K562 (cell line): ENCODE data around the gene CASP9.

ENCODE experiments used
- CBX5 ChIP-seq: IDR thresholded peaks from 2 replicates; pipeline ENCODE4 v1.6.1; 2014; ENCODE audit warnings: low read depth, borderline replicate concordance
- CC2D1A ChIP-seq: fragments of 450-650 bp; IDR thresholded peaks from 2 replicates; pipeline ENCODE4 v1.6.1; 2017; ENCODE audit warnings: mild to moderate bottlenecking
- CTCF ChIP-seq, 3 experiments: IDR thresholded peaks in 2 of 3; conservative IDR thresholded peaks in 1 of 3; 2 replicates each; pipeline ENCODE4 v1.5.1; 2011 to 2012; ENCODE audit warnings: low read length in 3 of 3, mild to moderate bottlenecking in 3 of 3, control low read depth in 2 of 3, improper control_type of control experiment in 1 of 3, inconsistent platforms in 1 of 3, low read depth in 1 of 3, mixed read lengths in 1 of 3, moderate library complexity in 1 of 3; ENCODE audit not compliant: insufficient read depth in 2 of 3
- ERF ChIP-seq: fragments of 450-650 bp; formaldehyde crosslinking; IDR thresholded peaks from 2 replicates; pipeline ENCODE4 v1.4.0; 2020; ENCODE audit warnings: mild to moderate bottlenecking, mixed read lengths
- HNRNPLL ChIP-seq: fragments of 200-400 bp; formaldehyde crosslinking; IDR thresholded peaks from 2 replicates; pipeline ENCODE4 v1.6.1; 2017; ENCODE audit warnings: low read length, low read depth, mild to moderate bottlenecking; ENCODE audit not compliant: poor library complexity, severe bottlenecking
- NFATC3 ChIP-seq: fragments of 450-650 bp; IDR thresholded peaks from 2 replicates; pipeline ENCODE4 v1.6.1; 2017; ENCODE audit warnings: mild to moderate bottlenecking
- PREB ChIP-seq: sonication (generic); formaldehyde crosslinking; IDR thresholded peaks from 2 replicates; pipeline ENCODE4 v1.8.1; 2023; ENCODE audit warnings: mild to moderate bottlenecking, missing genetic modification reagents
- RCOR1 ChIP-seq, 2 experiments: IDR thresholded peaks; 2 replicates each; pipeline ENCODE4 v1.6.1; 2012; ENCODE audit warnings: low read depth in 2 of 2, low read length in 2 of 2, borderline replicate concordance in 1 of 2, improper control_type of control experiment in 1 of 2
- SIN3A ChIP-seq, 2 experiments: fragments of 150-350 bp in 1 of 2; IDR thresholded peaks; 2 replicates each; pipeline ENCODE4 v1.6.1; 2011 to 2016; ENCODE audit warnings: borderline replicate concordance in 2 of 2, low read depth in 2 of 2, low read length in 2 of 2, mild to moderate bottlenecking in 2 of 2, moderate library complexity in 2 of 2; ENCODE audit not compliant: control insufficient read depth in 1 of 2

DNA sequence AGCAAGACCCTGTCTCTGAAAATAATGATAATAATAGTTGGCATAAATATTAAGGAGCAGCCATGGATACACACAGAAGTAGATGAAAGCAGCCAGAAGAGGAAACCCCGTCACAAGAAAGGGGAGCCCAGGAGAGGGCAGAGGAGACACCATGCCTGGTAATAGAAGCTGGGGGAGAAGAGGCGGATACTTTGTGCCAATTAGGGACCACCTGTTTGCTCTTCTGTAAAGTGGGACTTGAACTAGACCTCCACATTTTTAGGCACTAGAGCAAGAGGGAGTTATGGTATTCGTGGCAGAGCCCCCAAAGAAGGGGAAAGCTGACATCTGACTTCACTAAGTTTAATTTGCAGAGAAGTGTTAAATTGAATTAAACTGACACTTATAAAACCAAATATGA, 35.6 kb downstream of the CASP9 start:
- TF ChIP-seq NFATC3 (no peak), ERF (no peak), PREB (CRISPR knock-in tag) (no peak), SIN3A (IDR thresholded peaks at IDR 0.05; ENCODE audit: borderline replicate concordance in 2 of 2, control insufficient read depth in 1 of 2, low read depth in 2 of 2, low read length in 2 of 2) (no peak), CC2D1A (no peak), CTCF (IDR thresholded peaks at IDR 0.05 in 2 of 3, conservative IDR thresholded peaks at IDR 0.05 in 1 of 3; ENCODE audit: insufficient read depth in 2 of 3, low read depth in 1 of 3, low read length in 3 of 3) (no peak), RCOR1 (IDR thresholded peaks at IDR 0.05; ENCODE audit: borderline replicate concordance in 1 of 2, low read depth in 2 of 2, low read length in 2 of 2) (no peak), HNRNPLL (no peak), CBX5 (no peak)
